ENCODE results near the gene CCDC137. TPM values are rescaled to one million over a fixed set of nuclear protein-coding genes. Genes with fewer than 3 reads are reported as not detected.
A peak's percentile ranks its signal among the peaks of the same experiment; 100 is the strongest.

CCDC137 gene
- total and polyA plus RNA-seq, 2 of the 13 experiments (the other 11 are each of a cell fraction or from before 2014, with no cell fraction given) = 14.6 to 39.1 TPM

DNA sequence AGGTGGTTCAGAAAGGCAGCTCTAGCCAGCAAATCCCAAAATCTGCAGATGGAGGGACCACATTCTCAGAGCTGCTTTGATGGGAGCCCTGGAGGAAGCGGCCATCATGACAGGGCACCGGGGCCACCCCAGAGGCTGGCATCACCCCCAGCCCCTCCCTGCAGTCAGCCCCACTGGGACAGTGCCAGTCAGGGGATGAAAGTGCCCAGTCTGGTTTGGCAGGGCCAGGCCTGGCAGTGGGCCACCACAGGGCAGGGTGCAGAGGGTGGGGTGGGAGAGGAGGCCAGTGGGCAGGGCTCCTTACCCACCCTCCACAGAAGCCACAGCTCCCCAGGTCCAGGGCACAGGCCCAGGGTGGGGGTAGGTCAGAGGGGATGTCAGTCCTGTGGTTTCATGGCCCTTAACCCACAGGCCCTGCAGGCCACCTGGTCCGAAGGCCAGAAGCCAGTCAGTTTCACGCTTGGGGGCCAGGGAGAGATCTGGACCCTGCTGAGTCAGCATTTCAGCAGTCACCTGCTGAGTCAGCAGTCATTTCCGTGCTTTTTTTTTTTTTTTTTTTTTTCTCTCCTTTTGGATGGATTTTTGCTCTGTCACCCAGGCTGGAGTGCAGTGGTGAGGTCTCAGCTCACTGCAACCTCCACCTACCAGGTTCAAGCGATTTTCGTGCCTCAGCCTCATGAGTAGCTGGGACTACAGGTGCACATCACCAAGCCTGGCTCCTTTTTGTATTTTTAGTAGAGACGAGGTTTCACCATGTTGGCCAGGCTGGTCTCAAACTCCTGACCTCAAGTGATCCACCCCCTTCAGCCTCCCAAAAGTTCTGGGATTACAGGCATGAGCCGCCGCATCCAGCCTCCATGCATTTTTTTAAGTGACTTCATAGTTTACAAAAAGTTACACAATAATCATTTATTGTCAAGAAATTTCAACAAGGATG is 55.9 kb downstream of the CCDC137 start (continued):
- TF ChIP-seq, protein P1, sequence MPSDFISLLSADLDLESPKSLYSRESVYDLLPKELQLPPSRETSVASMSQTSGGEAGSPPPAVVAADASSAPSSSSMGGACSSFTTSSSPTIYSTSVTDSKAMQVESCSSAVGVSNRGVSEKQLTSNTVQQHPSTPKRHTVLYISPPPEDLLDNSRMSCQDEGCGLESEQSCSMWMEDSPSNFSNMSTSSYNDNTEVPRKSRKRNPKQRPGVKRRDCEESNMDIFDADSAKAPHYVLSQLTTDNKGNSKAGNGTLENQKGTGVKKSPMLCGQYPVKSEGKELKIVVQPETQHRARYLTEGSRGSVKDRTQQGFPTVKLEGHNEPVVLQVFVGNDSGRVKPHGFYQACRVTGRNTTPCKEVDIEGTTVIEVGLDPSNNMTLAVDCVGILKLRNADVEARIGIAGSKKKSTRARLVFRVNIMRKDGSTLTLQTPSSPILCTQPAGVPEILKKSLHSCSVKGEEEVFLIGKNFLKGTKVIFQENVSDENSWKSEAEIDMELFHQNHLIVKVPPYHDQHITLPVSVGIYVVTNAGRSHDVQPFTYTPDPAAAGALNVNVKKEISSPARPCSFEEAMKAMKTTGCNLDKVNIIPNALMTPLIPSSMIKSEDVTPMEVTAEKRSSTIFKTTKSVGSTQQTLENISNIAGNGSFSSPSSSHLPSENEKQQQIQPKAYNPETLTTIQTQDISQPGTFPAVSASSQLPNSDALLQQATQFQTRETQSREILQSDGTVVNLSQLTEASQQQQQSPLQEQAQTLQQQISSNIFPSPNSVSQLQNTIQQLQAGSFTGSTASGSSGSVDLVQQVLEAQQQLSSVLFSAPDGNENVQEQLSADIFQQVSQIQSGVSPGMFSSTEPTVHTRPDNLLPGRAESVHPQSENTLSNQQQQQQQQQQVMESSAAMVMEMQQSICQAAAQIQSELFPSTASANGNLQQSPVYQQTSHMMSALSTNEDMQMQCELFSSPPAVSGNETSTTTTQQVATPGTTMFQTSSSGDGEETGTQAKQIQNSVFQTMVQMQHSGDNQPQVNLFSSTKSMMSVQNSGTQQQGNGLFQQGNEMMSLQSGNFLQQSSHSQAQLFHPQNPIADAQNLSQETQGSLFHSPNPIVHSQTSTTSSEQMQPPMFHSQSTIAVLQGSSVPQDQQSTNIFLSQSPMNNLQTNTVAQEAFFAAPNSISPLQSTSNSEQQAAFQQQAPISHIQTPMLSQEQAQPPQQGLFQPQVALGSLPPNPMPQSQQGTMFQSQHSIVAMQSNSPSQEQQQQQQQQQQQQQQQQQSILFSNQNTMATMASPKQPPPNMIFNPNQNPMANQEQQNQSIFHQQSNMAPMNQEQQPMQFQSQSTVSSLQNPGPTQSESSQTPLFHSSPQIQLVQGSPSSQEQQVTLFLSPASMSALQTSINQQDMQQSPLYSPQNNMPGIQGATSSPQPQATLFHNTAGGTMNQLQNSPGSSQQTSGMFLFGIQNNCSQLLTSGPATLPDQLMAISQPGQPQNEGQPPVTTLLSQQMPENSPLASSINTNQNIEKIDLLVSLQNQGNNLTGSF (CRISPR knock-in tag; IDR thresholded peaks at IDR 0.05) = no peak
- TF ChIP-seq ELF1 (CRISPR knock-in tag; IDR thresholded peaks at IDR 0.05) = no peak
- TF ChIP-seq, protein P2, sequence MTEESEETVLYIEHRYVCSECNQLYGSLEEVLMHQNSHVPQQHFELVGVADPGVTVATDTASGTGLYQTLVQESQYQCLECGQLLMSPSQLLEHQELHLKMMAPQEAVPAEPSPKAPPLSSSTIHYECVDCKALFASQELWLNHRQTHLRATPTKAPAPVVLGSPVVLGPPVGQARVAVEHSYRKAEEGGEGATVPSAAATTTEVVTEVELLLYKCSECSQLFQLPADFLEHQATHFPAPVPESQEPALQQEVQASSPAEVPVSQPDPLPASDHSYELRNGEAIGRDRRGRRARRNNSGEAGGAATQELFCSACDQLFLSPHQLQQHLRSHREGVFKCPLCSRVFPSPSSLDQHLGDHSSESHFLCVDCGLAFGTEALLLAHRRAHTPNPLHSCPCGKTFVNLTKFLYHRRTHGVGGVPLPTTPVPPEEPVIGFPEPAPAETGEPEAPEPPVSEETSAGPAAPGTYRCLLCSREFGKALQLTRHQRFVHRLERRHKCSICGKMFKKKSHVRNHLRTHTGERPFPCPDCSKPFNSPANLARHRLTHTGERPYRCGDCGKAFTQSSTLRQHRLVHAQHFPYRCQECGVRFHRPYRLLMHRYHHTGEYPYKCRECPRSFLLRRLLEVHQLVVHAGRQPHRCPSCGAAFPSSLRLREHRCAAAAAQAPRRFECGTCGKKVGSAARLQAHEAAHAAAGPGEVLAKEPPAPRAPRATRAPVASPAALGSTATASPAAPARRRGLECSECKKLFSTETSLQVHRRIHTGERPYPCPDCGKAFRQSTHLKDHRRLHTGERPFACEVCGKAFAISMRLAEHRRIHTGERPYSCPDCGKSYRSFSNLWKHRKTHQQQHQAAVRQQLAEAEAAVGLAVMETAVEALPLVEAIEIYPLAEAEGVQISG (CRISPR knock-in tag; IDR thresholded peaks at IDR 0.05) = peak; percentile 27; the same call in 1 of the 2 replicates
- no peak for TF ChIP-seq MYC (CRISPR knock-in tag; IDR thresholded peaks at IDR 0.05; ENCODE audit: borderline replicate concordance)
- no peak for TF ChIP-seq GTF2F1 (IDR thresholded peaks at IDR 0.05; ENCODE audit: low read length)
- TF ChIP-seq, protein P3, sequence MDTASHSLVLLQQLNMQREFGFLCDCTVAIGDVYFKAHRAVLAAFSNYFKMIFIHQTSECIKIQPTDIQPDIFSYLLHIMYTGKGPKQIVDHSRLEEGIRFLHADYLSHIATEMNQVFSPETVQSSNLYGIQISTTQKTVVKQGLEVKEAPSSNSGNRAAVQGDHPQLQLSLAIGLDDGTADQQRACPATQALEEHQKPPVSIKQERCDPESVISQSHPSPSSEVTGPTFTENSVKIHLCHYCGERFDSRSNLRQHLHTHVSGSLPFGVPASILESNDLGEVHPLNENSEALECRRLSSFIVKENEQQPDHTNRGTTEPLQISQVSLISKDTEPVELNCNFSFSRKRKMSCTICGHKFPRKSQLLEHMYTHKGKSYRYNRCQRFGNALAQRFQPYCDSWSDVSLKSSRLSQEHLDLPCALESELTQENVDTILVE (CRISPR knock-in tag; IDR thresholded peaks at IDR 0.05) = no peak
- TF ChIP-seq PLRG1 (conservative IDR thresholded peaks at IDR 0.05) = no peak
- TF ChIP-seq THYN1 (CRISPR knock-in tag; IDR thresholded peaks at IDR 0.05; ENCODE audit: borderline replicate concordance, low read depth) = no peak
- TF ChIP-seq, protein P4, sequence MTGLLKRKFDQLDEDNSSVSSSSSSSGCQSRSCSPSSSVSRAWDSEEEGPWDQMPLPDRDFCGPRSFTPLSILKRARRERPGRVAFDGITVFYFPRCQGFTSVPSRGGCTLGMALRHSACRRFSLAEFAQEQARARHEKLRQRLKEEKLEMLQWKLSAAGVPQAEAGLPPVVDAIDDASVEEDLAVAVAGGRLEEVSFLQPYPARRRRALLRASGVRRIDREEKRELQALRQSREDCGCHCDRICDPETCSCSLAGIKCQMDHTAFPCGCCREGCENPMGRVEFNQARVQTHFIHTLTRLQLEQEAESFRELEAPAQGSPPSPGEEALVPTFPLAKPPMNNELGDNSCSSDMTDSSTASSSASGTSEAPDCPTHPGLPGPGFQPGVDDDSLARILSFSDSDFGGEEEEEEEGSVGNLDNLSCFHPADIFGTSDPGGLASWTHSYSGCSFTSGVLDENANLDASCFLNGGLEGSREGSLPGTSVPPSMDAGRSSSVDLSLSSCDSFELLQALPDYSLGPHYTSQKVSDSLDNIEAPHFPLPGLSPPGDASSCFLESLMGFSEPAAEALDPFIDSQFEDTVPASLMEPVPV (CRISPR knock-in tag; IDR thresholded peaks at IDR 0.05) = 0 out of 2 replicates have a peak, but pooled peaks have one; percentile 17
- TF ChIP-seq, protein P5, sequence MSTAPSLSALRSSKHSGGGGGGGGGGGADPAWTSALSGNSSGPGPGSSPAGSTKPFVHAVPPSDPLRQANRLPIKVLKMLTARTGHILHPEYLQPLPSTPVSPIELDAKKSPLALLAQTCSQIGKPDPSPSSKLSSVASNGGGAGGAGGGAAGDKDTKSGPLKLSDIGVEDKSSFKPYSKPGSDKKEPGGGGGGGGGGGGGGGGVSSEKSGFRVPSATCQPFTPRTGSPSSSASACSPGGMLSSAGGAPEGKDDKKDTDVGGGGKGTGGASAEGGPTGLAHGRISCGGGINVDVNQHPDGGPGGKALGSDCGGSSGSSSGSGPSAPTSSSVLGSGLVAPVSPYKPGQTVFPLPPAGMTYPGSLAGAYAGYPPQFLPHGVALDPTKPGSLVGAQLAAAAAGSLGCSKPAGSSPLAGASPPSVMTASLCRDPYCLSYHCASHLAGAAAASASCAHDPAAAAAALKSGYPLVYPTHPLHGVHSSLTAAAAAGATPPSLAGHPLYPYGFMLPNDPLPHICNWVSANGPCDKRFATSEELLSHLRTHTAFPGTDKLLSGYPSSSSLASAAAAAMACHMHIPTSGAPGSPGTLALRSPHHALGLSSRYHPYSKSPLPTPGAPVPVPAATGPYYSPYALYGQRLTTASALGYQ (CRISPR knock-in tag; IDR thresholded peaks at IDR 0.05) = no peak
- TF ChIP-seq KDM6A (CRISPR knock-in tag; IDR thresholded peaks at IDR 0.05; ENCODE audit: low read depth) = no peak
- no peak for TF ChIP-seq FOXO1 (CRISPR knock-in tag; IDR thresholded peaks at IDR 0.05)
- no peak for TF ChIP-seq NFKBIZ (CRISPR knock-in tag; IDR thresholded peaks at IDR 0.05)
